CD4-positive, alpha-beta T cell treated with Interleukin-4 for 4 hours (primary cell): Measurements from ENCODE around the gene GAB3.
"Not testable (repeated sequence)": the region's sequence is repeated elsewhere in the genome, so short reads cannot be mapped to it uniquely, and the experiment has no call there.

ENCODE experiments used
- DNase-seq: peaks from one replicate; pipeline ENCODE4 v3.0.0-alpha.2; 2020

The GAB3 gene

GRCh38 chrX:154654925-154655324, 96.0 kb downstream of the GAB3 start:
- no peak for DNase-seq

- no peak for DNase-seq
Observed at GRCh38 chrX:154654372-154654771, 96.5 kb downstream of the GAB3 start.

- DNase-seq, result not testable (repeated sequence)
Observed at GRCh38 chrX:154653413-154653812, 97.5 kb downstream of the GAB3 start, which contains the start of gene CTAG2. Gene CTAG2, minus strand, starts transcription at chrX:154653579. Its CDS starts 64 bp downstream, at chrX:154653515.

- no peak for DNase-seq
Observed at GRCh38 chrX:154653048-154653401, 97.9 kb downstream of the GAB3 start.

GRCh38 chrX:154652311-154653047, 98.4 kb downstream of the GAB3 start:
- DNase-seq, result no peak

- no peak for DNase-seq
Observed at GRCh38 chrX:154650221-154650510, 100.7 kb downstream of the GAB3 start.

GRCh38 chrX:154649503-154650220, 101.2 kb downstream of the GAB3 start:
- no peak for DNase-seq

- DNase-seq, result no peak
Observed at GRCh38 chrX:154648931-154649330, 101.9 kb downstream of the GAB3 start.

- DNase-seq, result not testable (repeated sequence)
Observed at GRCh38 chrX:154645745-154646378, 105.0 kb downstream of the GAB3 start.

- DNase-seq, result not testable (repeated sequence)
Observed at GRCh38 chrX:154643708-154644107, 107.2 kb downstream of the GAB3 start.

- not testable (repeated sequence) for DNase-seq
Observed at GRCh38 chrX:154641740-154642139, 109.1 kb downstream of the GAB3 start.

- not testable (repeated sequence) for DNase-seq
Observed at GRCh38 chrX:154633661-154634060, 117.2 kb downstream of the GAB3 start.

- DNase-seq, result not testable (repeated sequence)
Observed at GRCh38 chrX:154630949-154631348, 119.9 kb downstream of the GAB3 start.

GRCh38 chrX:154628960-154629359, 121.9 kb downstream of the GAB3 start:
- DNase-seq, result not testable (repeated sequence)
